Peyer's patch (tissue), 4 donors: Measurements from ENCODE around the gene CCNYL1.

Experiments
- POLR2A ChIP-seq, 2 donors: fragments of 450-650 bp; IDR thresholded peaks; one replicate each; pipeline ENCODE4 v1.5.1; 2017; ENCODE audit warnings: antibody characterized with exemption in 2 of 2, mild to moderate bottlenecking in 2 of 2, moderate library complexity in 2 of 2
- TF ChIP-seq, protein P1 (sequence below), 6 experiments: fragments of 450-650 bp in 4 of 6; fragments of 200-600 bp in 2 of 6; sonication (generic) in 1 of 6; IDR thresholded peaks; one replicate each; pipeline ENCODE4 v1.5.1; 2017 to 2019; ENCODE audit warnings: antibody characterized with exemption in 6 of 6, mild to moderate bottlenecking in 3 of 6, moderate library complexity in 1 of 6

GRCh38 chr2:207790898-207791297 lies 79.5 kb downstream of the CCNYL1 start:
- TF ChIP-seq POLR2A (IDR thresholded peaks at IDR 0.05): no peak
- TF ChIP-seq, protein P1, sequence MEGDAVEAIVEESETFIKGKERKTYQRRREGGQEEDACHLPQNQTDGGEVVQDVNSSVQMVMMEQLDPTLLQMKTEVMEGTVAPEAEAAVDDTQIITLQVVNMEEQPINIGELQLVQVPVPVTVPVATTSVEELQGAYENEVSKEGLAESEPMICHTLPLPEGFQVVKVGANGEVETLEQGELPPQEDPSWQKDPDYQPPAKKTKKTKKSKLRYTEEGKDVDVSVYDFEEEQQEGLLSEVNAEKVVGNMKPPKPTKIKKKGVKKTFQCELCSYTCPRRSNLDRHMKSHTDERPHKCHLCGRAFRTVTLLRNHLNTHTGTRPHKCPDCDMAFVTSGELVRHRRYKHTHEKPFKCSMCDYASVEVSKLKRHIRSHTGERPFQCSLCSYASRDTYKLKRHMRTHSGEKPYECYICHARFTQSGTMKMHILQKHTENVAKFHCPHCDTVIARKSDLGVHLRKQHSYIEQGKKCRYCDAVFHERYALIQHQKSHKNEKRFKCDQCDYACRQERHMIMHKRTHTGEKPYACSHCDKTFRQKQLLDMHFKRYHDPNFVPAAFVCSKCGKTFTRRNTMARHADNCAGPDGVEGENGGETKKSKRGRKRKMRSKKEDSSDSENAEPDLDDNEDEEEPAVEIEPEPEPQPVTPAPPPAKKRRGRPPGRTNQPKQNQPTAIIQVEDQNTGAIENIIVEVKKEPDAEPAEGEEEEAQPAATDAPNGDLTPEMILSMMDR (IDR thresholded peaks at IDR 0.05): no peak
